ENCODE measurements around the gene CALY.

GRCh38 chr10:133327651-133328357 is 8.9 kb downstream of the CALY start:
- TF ChIP-seq CTCF (IDR thresholded peaks at IDR 0.05) (no peak), POLR2A (IDR thresholded peaks at IDR 0.05) (no peak)
